Cardiac fibroblast (primary cell): ENCODE measurements around the gene IGLL1.
"Not testable (repeated sequence)": the region's sequence is repeated elsewhere in the genome, so short reads cannot be mapped to it uniquely, and the experiment has no call there.

Experiments used
- DNase-seq, 2 donors: peaks; one replicate each; pipeline versions ENCODE4 v3.0.0 to v3.0.0-alpha.2; 2010; ENCODE audit warnings: low read depth in 2 of 2
- H3K4me3 ChIP-seq, 2 donors: replicated peaks in 1 of 2; 1 replicate in 1 of 2; 2 replicates in 1 of 2; pipeline ENCODE4 v1.5.1; 2011; ENCODE audit warnings: low read depth in 2 of 2, low read length in 2 of 2, mild to moderate bottlenecking in 2 of 2, moderate library complexity in 1 of 2
- TF ChIP-seq, protein P1 (sequence below): IDR thresholded peaks from one replicate; pipeline ENCODE4 v1.5.1; 2011; ENCODE audit warnings: low read depth, mild to moderate bottlenecking, low read length, inconsistent platforms

The IGLL1 gene

GRCh38 chr22:23598805-23599518 is 18.9 kb upstream of the IGLL1 start:
- TF ChIP-seq, protein P1, sequence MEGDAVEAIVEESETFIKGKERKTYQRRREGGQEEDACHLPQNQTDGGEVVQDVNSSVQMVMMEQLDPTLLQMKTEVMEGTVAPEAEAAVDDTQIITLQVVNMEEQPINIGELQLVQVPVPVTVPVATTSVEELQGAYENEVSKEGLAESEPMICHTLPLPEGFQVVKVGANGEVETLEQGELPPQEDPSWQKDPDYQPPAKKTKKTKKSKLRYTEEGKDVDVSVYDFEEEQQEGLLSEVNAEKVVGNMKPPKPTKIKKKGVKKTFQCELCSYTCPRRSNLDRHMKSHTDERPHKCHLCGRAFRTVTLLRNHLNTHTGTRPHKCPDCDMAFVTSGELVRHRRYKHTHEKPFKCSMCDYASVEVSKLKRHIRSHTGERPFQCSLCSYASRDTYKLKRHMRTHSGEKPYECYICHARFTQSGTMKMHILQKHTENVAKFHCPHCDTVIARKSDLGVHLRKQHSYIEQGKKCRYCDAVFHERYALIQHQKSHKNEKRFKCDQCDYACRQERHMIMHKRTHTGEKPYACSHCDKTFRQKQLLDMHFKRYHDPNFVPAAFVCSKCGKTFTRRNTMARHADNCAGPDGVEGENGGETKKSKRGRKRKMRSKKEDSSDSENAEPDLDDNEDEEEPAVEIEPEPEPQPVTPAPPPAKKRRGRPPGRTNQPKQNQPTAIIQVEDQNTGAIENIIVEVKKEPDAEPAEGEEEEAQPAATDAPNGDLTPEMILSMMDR, result no peak
- H3K4me3 ChIP-seq, result no peak overlapping the region
- DNase-seq, result no peak

- not testable (repeated sequence) for H3K4me3 ChIP-seq, DNase-seq
Measured at GRCh38 chr22:23597576-23598268, 17.6 kb upstream of the IGLL1 start.

- H3K4me3 ChIP-seq, DNase-seq: not testable (repeated sequence)
Measured at GRCh38 chr22:23595904-23596303, 15.8 kb upstream of the IGLL1 start.

- no peak for DNase-seq
- TF ChIP-seq, protein P1, result no peak
- no peak overlapping the region for H3K4me3 ChIP-seq
Measured at GRCh38 chr22:23591846-23592245, 11.8 kb upstream of the IGLL1 start.

DNA sequence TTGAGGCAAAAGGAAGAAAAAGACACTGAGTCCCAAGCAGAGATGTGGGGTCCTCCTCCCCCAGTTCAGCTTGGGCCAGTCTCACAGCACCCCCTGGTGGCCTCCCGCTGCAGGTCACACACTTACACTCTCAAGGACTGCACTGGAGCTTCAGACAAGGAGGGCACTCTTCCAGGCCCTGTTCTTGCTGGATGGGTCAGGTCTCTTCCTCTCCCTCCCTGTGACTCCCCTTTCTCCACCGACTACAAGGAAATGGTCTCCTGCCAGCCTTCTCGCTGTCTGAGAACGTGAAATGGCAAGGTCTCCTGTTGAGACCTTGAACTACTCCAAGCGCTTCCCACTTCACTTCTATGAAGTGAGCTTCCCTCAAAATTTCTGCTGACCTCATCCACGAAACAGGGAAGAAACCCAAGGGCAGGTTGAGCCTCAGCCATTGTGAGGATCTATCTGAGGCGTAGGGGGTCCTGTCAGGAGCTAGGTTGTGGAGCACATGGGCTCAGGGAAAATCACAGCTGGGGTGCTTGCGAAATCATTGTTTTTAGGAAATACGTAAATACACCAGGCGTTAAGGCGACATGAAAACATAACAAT is 11.2 kb upstream of the IGLL1 start:
- peak; percentile 69 to 78 for DNase-seq
- TF ChIP-seq, protein P1, result peak; percentile 96
- H3K4me3 ChIP-seq, result no peak overlapping the region

DNA sequence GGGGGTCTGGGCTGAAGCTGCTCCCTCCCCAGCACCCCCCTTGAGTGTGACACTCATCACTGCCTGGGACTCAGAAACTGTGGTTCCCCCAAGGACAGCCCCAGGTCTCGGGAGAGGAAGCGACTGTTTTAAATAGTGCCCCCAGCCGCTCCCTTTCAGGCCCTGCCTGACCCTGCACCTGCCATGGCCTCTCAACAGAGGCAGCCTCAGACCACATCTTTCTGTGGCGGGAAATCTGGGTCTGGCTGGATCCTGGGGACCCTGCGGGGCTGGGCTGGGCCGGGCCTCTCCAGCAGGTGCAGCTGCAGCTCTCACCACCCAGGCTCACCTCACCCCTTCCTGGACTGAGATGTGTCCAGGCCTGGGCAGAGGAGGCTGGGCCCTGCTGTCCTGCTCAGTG is 3.7 kb upstream of the IGLL1 start:
- H3K4me3 ChIP-seq, result no peak overlapping the region
- no peak for DNase-seq
- TF ChIP-seq, protein P1, result no peak

DNA sequence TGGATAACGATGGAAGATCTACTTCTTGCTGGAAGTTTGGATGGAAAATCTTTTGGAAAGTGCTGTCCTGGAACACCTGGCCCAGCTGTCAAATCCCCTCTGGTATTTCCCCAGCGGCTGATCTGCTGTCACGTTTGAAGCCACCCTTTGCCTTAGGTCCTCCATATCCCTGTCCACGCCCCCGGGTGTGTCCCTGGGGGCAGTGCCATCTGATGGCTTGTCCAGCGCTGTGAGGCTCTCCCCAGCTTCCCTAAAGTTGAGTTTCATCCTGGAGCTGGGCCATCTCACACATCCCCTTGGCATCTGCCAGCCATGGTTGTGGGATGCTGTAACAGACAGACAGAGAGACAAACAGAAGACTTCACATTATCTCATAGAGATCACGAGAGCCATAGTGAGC is 3.1 kb upstream of the IGLL1 start:
- TF ChIP-seq, protein P1, result no peak
- H3K4me3 ChIP-seq, result no peak overlapping the region
- DNase-seq, result no peak
